ENCODE data around the gene INTS6. TPM values are rescaled to one million over a fixed set of nuclear protein-coding genes. Genes with fewer than 3 reads are reported as not detected.
"Not testable (repeated sequence)": the region's sequence is repeated elsewhere in the genome, so short reads cannot be mapped to it uniquely, and the experiment has no call there.

Gene INTS6
- total RNA-seq, 2 experiments from 2014 or later: 47.9 to 51.6 TPM

DNA sequence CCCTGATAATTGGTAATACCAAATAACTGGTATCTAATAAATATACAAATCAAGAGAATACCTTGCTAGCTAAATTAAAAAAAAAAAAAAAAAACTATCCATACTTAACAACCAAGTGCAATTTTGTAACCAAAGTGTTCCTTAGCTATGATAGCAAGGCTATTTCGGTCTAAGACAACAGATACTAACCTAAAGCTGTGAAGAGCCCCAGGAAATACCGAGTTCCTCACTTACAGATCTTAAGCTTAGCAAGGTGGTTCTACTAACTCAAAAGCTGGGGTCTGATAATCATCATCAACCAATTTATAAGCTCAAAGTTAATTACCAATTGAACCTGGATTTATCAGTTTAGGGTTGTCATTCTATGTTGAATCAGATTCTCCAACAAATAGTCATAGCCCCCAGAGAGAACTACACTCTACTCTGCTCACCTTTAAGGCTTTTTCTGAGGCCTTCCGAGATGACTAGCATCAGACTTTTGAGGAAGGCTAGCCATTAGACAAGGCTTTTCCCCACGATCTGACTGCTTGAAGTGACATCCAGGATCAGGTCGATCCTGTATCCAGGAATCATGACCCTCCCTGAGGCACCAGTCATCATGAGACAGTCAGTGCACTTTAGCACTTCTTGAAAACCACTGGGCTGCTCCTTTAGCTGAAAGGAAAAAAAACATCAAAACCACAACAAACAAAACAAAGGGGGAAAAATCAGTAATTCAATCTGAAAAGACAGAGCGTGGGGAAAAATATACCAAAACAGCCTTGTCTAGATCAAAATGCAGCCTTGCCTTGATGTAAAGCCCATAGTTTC is 31.9 kb downstream of the INTS6 start:
- no peaks in the 10 kb centered on the region for H3K27me3 Mint-ChIP-seq
- POLR2A ChIA-PET: no interaction called here
- H3K4me3 Mint-ChIP-seq: peak overlapping the region; percentile 3
- peaks cover 53% of the 10 kb centered on the region for H3K36me3 Mint-ChIP-seq (ENCODE audit: low read depth)
- H3K4me1 Mint-ChIP-seq: peaks cover 53% of the 10 kb centered on the region
- H3K9me3 Mint-ChIP-seq: peaks cover 14% of the 10 kb centered on the region
- CTCF ChIA-PET: interaction anchor here (0.6 to 1.5 kb wide), 6 partner anchors 10 to 662 kb away, joined by 3 read pairs; no protein-coding TSS in a partner anchor
- H3K27ac Mint-ChIP-seq: peak overlapping the region; percentile 72
- no peak for DNase-seq

- ChIA-PET CTCF (interaction anchor here (0.6 kb wide), 1 partner anchor 1028 kb away, joined by 3 read pairs; no protein-coding TSS in a partner anchor), POLR2A (interaction anchor here (0.6 kb wide), 1 partner anchor 574 kb away, joined by 3 read pairs; no protein-coding TSS in a partner anchor)
- DNase-seq: no peak
- peak overlapping the region; percentile 71 for H3K27ac Mint-ChIP-seq
- peaks cover 57% of the 10 kb centered on the region for H3K4me1 Mint-ChIP-seq
- peaks cover 67% of the 10 kb centered on the region for H3K36me3 Mint-ChIP-seq (ENCODE audit: low read depth)
- peaks cover 20% of the 10 kb centered on the region for H3K9me3 Mint-ChIP-seq
- no peak overlapping the region for H3K4me3 Mint-ChIP-seq
- no peaks in the 10 kb centered on the region for H3K27me3 Mint-ChIP-seq
Observed at GRCh38 chr13:51419001-51419636, 33.7 kb downstream of the INTS6 start.

- ChIA-PET CTCF (no interaction called here), POLR2A (no interaction called here)
- Mint-ChIP-seq H3K4me3 (no peak overlapping the region), H3K27ac (no peak overlapping the region), H3K9me3 (peaks cover 20% of the 10 kb centered on the region), H3K27me3 (no peaks in the 10 kb centered on the region), H3K36me3 (ENCODE audit: low read depth) (peaks cover 73% of the 10 kb centered on the region), H3K4me1 (peaks cover 51% of the 10 kb centered on the region)
- DNase-seq: no peak
Observed at GRCh38 chr13:51417716-51418115, 35.1 kb downstream of the INTS6 start.

DNA sequence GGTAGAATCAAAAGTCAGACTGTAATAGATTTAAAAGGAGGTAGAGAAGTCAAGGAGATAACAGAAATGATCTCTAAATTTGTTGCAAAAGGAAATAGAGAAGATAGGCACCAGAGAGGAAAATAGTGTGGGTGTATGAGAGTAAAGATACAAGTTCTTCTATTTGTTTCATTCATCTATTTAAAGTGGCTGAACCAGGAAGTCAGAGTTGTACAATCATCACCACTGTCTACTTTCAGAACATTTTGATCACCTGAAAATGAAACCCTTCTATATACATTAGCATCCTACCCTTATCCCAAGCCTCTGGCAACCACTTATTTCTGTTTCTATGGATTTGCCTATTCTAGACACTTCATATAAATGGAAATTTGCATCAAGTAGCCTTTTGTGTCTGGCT is 36.7 kb downstream of the INTS6 start:
- ChIA-PET CTCF (no interaction called here), POLR2A (no interaction called here)
- no peaks in the 10 kb centered on the region for H3K27me3 Mint-ChIP-seq
- no peak overlapping the region for H3K4me3 Mint-ChIP-seq
- H3K9me3 Mint-ChIP-seq: peaks cover 20% of the 10 kb centered on the region
- peaks cover 36% of the 10 kb centered on the region for H3K4me1 Mint-ChIP-seq
- no peak for DNase-seq
- no peak overlapping the region for H3K27ac Mint-ChIP-seq
- H3K36me3 Mint-ChIP-seq (ENCODE audit: low read depth): peaks cover 71% of the 10 kb centered on the region

- DNase-seq, POLR2A ChIA-PET, H3K27me3 Mint-ChIP-seq, H3K27ac Mint-ChIP-seq, CTCF ChIA-PET, H3K4me3 Mint-ChIP-seq: not testable (repeated sequence)
- H3K9me3 Mint-ChIP-seq: peaks cover 20% of the 10 kb centered on the region
- peaks cover 31% of the 10 kb centered on the region for H3K4me1 Mint-ChIP-seq
- H3K36me3 Mint-ChIP-seq (ENCODE audit: low read depth): peaks cover 67% of the 10 kb centered on the region
Observed at GRCh38 chr13:51415339-51415738, 37.5 kb downstream of the INTS6 start.

- Mint-ChIP-seq H3K9me3 (peaks cover 16% of the 10 kb centered on the region), H3K27ac (no peak overlapping the region), H3K4me3 (no peak overlapping the region), H3K36me3 (ENCODE audit: low read depth) (peaks cover 54% of the 10 kb centered on the region), H3K4me1 (peaks cover 17% of the 10 kb centered on the region), H3K27me3 (no peaks in the 10 kb centered on the region)
- DNase-seq: no peak
- POLR2A ChIA-PET: no interaction called here
- CTCF ChIA-PET: no interaction called here
Observed at GRCh38 chr13:51412431-51412830, 40.4 kb downstream of the INTS6 start.

GRCh38 chr13:51405176-51405575 is 47.7 kb downstream of the INTS6 start:
- Mint-ChIP-seq H3K36me3 (ENCODE audit: low read depth) (peaks cover 40% of the 10 kb centered on the region), H3K9me3 (no peaks in the 10 kb centered on the region), H3K27ac (peak overlapping the region; percentile 6), H3K4me1 (peaks cover 9% of the 10 kb centered on the region), H3K4me3 (no peak overlapping the region), H3K27me3 (no peaks in the 10 kb centered on the region)
- CTCF ChIA-PET: no interaction called here
- DNase-seq: no peak
- POLR2A ChIA-PET: no interaction called here

- Mint-ChIP-seq H3K27ac (no peak overlapping the region), H3K36me3 (ENCODE audit: low read depth) (peaks cover 32% of the 10 kb centered on the region), H3K4me1 (peaks cover 19% of the 10 kb centered on the region), H3K27me3 (no peaks in the 10 kb centered on the region), H3K4me3 (no peak overlapping the region), H3K9me3 (no peaks in the 10 kb centered on the region)
- DNase-seq: no peak
- ChIA-PET CTCF (no interaction called here), POLR2A (no interaction called here)
Observed at GRCh38 chr13:51397262-51397941, 55.4 kb downstream of the INTS6 start.

GRCh38 chr13:51396352-51396751 is 56.5 kb downstream of the INTS6 start:
- no peak for DNase-seq
- no peak overlapping the region for H3K27ac Mint-ChIP-seq
- CTCF ChIA-PET: interaction anchor here (1.7 kb wide), 1 partner anchor 110 kb away, joined by 3 read pairs; no protein-coding TSS in a partner anchor
- POLR2A ChIA-PET: no interaction called here
- peaks cover 18% of the 10 kb centered on the region for H3K4me1 Mint-ChIP-seq
- H3K4me3 Mint-ChIP-seq: no peak overlapping the region
- no peaks in the 10 kb centered on the region for H3K27me3 Mint-ChIP-seq
- H3K36me3 Mint-ChIP-seq (ENCODE audit: low read depth): peaks cover 35% of the 10 kb centered on the region
- H3K9me3 Mint-ChIP-seq: no peaks in the 10 kb centered on the region

GRCh38 chr13:51394724-51395123 is 58.1 kb downstream of the INTS6 start:
- Mint-ChIP-seq H3K9me3 (no peaks in the 10 kb centered on the region), H3K36me3 (ENCODE audit: low read depth) (peaks cover 32% of the 10 kb centered on the region), H3K27ac (no peak overlapping the region), H3K4me1 (peaks cover 16% of the 10 kb centered on the region), H3K4me3 (no peak overlapping the region), H3K27me3 (no peaks in the 10 kb centered on the region)
- ChIA-PET CTCF (interaction anchor here (1.7 kb wide), 1 partner anchor 108 kb away, joined by 3 read pairs; no protein-coding TSS in a partner anchor), POLR2A (no interaction called here)
- DNase-seq: no peak

GRCh38 chr13:51385114-51385513 is 67.7 kb downstream of the INTS6 start:
- Mint-ChIP-seq H3K4me1 (no peaks in the 10 kb centered on the region), H3K36me3 (ENCODE audit: low read depth) (peaks cover 19% of the 10 kb centered on the region), H3K9me3 (no peaks in the 10 kb centered on the region), H3K27ac (no peak overlapping the region), H3K27me3 (no peaks in the 10 kb centered on the region), H3K4me3 (no peak overlapping the region)
- ChIA-PET POLR2A (no interaction called here), CTCF (interaction anchor here (1.2 kb wide), 1 partner anchor 25 kb away, joined by 3 read pairs; no protein-coding TSS in a partner anchor)
- DNase-seq: no peak

DNA sequence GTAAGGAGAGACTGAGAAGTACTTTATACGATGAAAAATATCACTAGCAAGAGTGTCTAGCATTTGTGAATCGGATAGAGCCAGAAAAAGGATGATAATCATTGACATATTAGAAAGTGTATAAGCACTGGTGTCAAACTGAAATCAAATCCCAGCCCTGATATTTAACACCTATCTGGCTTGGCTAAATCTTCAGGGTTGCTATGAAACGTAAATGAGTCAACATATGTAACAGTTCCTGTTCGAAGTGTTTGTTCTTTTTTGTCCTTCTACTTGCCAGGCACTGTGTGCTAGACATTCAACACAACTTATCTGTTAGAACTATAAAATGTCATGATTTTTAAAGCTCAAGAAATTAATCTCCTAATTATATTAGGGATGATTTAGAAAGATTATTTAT is 72.6 kb downstream of the INTS6 start:
- H3K9me3 Mint-ChIP-seq: no peaks in the 10 kb centered on the region
- H3K4me3 Mint-ChIP-seq: no peak overlapping the region
- ChIA-PET CTCF (interaction anchor here (1.2 to 1.7 kb wide), 2 partner anchors 384 to 435 kb away, joined by 3 to 4 read pairs; no protein-coding TSS in a partner anchor), POLR2A (no interaction called here)
- no peaks in the 10 kb centered on the region for H3K27me3 Mint-ChIP-seq
- H3K4me1 Mint-ChIP-seq: no peaks in the 10 kb centered on the region
- H3K27ac Mint-ChIP-seq: no peak overlapping the region
- DNase-seq: no peak
- H3K36me3 Mint-ChIP-seq (ENCODE audit: low read depth): peaks cover 39% of the 10 kb centered on the region

- Mint-ChIP-seq H3K27ac (no peak overlapping the region), H3K36me3 (ENCODE audit: low read depth) (peaks cover 39% of the 10 kb centered on the region), H3K4me1 (no peaks in the 10 kb centered on the region), H3K4me3 (no peak overlapping the region), H3K27me3 (no peaks in the 10 kb centered on the region), H3K9me3 (no peaks in the 10 kb centered on the region)
- ChIA-PET CTCF (no interaction called here), POLR2A (no interaction called here)
- DNase-seq: no peak
Observed at GRCh38 chr13:51373451-51373850, 79.4 kb downstream of the INTS6 start.

Measured in activated CD4-positive, alpha-beta T cell treated with anti-CD3 and anti-CD28 coated beads, Interleukin-2, amount 10 ng/mL, durations not matched to agents 7 days and 5 days (primary cell).